ENCODE results near the gene ERGIC1.

DNA sequence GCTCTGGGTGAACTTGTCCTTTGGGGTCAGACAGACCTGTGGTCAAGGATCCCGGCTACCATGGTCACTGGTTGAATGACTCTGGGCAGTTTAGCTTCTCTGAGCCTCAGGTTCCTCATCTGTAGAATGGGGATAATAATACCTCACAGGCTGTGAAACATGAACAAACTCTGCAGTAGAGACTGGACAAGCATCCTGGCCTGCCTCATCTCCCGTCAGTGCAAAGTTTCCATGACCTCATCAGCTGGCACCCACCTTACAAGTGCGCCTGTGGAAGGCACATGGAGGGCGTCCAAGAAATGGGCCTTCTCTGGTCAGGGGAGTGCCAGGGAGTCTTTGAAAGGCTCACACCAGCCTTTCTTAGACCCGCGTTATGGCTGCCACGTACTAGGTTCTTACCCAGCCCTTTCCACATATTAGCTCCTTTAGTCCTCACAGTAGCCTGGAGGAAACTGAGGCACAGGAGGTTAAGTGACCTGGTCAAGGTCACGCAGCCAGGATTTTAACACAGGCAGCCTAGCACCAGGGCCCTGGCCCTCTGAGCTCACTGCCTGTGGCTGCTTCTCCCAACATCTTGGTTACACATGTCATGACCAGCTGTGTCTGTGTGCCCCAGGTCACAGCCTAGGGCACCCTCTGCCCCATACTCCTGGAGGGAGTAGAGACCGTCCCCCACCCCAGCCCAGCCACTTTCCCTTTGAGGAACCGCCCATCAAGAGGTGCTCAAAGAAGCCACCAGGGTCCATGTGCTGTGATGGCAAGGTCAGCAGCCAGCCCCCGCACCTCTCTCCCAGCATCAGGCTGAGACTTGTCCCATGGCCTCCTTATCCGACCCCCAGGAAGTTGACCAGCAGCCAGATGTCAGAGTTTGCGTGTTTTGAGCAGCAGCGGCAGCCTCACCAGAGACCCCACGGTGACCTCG, 85.7 kb downstream of the ERGIC1 start:
- TF ChIP-seq, protein P1, sequence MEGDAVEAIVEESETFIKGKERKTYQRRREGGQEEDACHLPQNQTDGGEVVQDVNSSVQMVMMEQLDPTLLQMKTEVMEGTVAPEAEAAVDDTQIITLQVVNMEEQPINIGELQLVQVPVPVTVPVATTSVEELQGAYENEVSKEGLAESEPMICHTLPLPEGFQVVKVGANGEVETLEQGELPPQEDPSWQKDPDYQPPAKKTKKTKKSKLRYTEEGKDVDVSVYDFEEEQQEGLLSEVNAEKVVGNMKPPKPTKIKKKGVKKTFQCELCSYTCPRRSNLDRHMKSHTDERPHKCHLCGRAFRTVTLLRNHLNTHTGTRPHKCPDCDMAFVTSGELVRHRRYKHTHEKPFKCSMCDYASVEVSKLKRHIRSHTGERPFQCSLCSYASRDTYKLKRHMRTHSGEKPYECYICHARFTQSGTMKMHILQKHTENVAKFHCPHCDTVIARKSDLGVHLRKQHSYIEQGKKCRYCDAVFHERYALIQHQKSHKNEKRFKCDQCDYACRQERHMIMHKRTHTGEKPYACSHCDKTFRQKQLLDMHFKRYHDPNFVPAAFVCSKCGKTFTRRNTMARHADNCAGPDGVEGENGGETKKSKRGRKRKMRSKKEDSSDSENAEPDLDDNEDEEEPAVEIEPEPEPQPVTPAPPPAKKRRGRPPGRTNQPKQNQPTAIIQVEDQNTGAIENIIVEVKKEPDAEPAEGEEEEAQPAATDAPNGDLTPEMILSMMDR (IDR thresholded peaks at IDR 0.05) = no peak
- no peak for TF ChIP-seq POLR2A (IDR thresholded peaks at IDR 0.05)

All from tibial nerve (tissue), 3 donors.